Osteocyte (in vitro differentiated cells): ENCODE data around the gene EPHA3. TPM values are rescaled to one million over a fixed set of nuclear protein-coding genes. Genes with fewer than 3 reads are reported as not detected.

Source experiments
- DNase-seq: peaks from one replicate; pipeline ENCODE4 v3.0.0; 2021; ENCODE audit warnings: mixed read lengths; ENCODE audit not compliant: unreplicated experiment; ENCODE audit errors: extremely low spot score
- H3K27ac Mint-ChIP-seq: one replicate; pipeline ENCODE4 v1.8.0; 2021; ENCODE audit warnings: mild to moderate bottlenecking, mixed read lengths; ENCODE audit not compliant: unreplicated experiment
- H3K27me3 Mint-ChIP-seq: one replicate; pipeline ENCODE4 v1.8.0; 2021; ENCODE audit warnings: mixed read lengths; ENCODE audit not compliant: unreplicated experiment
- H3K36me3 Mint-ChIP-seq: one replicate; pipeline ENCODE4 v1.8.0; 2021; ENCODE audit warnings: mixed read lengths; ENCODE audit not compliant: unreplicated experiment
- H3K4me1 Mint-ChIP-seq: one replicate; pipeline ENCODE4 v1.8.0; 2021; ENCODE audit warnings: mixed read lengths; ENCODE audit not compliant: unreplicated experiment
- H3K4me3 Mint-ChIP-seq: one replicate; pipeline ENCODE4 v1.8.0; 2021; ENCODE audit warnings: mild to moderate bottlenecking, moderate library complexity, mixed read lengths; ENCODE audit not compliant: unreplicated experiment
- H3K9me3 Mint-ChIP-seq: one replicate; pipeline ENCODE4 v1.8.0; 2021; ENCODE audit warnings: mixed read lengths; ENCODE audit not compliant: unreplicated experiment
- total RNA-seq: library from RNA; stranded (reverse); gene quantifications from 2 replicates; pipeline ENCODE4 v1.2.1, GENCODE V29; 2021
- TF ChIP-seq, protein P1 (sequence below): fragments of 200-600 bp; sonication (generic); IDR thresholded peaks from 2 replicates; pipeline ENCODE4 v1.5.0; 2021; ENCODE audit warnings: antibody characterized with exemption, mild to moderate bottlenecking, moderate library complexity

Gene EPHA3
- total RNA-seq, 1 donor from 2014 or later = 0.94 TPM

DNA sequence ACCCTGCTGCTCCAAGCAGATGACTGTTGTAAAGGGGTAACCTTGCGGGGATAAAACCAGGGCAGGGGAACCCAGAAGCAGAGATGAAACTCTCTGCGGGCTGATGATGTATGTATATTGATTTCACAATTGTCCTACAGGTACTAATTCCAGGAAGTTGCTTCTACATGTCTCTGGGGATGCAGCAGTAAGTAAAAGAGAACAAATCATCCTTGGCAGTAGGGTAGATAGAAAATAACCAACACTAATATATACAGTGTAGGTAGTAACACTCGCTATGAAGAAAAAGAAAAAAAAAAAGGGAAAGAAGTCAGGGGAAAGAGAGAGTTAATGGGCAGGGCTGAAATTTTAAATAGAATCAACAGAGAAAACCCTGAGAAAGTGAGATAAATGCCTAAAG lies 50.2 kb downstream of the EPHA3 start:
- no peak overlapping the region for H3K4me3 Mint-ChIP-seq
- no peak overlapping the region for H3K27ac Mint-ChIP-seq
- TF ChIP-seq, protein P1, sequence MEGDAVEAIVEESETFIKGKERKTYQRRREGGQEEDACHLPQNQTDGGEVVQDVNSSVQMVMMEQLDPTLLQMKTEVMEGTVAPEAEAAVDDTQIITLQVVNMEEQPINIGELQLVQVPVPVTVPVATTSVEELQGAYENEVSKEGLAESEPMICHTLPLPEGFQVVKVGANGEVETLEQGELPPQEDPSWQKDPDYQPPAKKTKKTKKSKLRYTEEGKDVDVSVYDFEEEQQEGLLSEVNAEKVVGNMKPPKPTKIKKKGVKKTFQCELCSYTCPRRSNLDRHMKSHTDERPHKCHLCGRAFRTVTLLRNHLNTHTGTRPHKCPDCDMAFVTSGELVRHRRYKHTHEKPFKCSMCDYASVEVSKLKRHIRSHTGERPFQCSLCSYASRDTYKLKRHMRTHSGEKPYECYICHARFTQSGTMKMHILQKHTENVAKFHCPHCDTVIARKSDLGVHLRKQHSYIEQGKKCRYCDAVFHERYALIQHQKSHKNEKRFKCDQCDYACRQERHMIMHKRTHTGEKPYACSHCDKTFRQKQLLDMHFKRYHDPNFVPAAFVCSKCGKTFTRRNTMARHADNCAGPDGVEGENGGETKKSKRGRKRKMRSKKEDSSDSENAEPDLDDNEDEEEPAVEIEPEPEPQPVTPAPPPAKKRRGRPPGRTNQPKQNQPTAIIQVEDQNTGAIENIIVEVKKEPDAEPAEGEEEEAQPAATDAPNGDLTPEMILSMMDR = no peak
- DNase-seq = no peak
- H3K36me3 Mint-ChIP-seq = no peaks in the 10 kb centered on the region
- peaks cover 2% of the 10 kb centered on the region for H3K4me1 Mint-ChIP-seq
- H3K9me3 Mint-ChIP-seq = no peaks in the 10 kb centered on the region
- H3K27me3 Mint-ChIP-seq = peaks cover 32% of the 10 kb centered on the region

DNA sequence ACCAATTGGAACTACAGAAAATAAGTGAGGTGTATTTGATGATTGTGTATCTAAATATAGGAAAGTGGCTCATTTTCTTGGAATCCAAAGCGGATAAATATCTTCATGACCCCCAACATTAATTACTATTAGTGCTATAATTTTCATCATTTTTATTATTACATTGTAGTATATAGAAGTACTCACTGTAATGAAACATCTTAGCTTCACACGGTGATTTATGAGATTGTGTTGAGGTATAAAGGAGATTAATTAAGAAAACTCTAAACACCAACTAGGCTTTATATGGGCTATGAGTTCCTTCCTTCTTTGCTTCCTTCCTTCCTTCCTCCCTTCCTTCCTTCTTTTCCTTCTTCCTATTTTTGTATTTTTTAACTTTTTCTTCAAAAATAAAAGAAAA lies 52.2 kb downstream of the EPHA3 start:
- Mint-ChIP-seq H3K36me3 (no peaks in the 10 kb centered on the region), H3K4me1 (peaks cover 2% of the 10 kb centered on the region), H3K4me3 (no peak overlapping the region), H3K27me3 (peaks cover 26% of the 10 kb centered on the region), H3K9me3 (no peaks in the 10 kb centered on the region), H3K27ac (no peak overlapping the region)
- no peak for DNase-seq
- TF ChIP-seq, protein P1 = no peak

DNA sequence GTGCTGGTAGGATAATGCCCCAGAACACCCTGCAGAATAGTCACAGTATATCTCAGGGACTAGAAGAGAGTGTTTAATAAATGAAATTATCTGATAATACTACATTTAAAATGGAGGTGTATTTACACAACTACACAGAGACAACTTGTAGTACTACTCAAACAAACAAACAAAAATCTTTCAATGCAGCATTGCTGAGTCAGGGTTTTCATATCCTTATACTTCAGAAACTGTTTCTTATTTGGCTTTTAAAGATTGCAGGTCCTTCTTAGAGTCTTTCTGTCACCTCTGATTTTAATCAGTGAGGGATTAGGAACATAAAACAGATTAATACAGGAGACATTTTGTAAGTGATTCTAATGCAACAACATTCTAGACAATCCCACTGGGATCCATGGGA lies 57.4 kb downstream of the EPHA3 start:
- H3K36me3 Mint-ChIP-seq = no peaks in the 10 kb centered on the region
- no peak for DNase-seq
- peaks cover 30% of the 10 kb centered on the region for H3K27me3 Mint-ChIP-seq
- TF ChIP-seq, protein P1 = no peak
- no peaks in the 10 kb centered on the region for H3K4me1 Mint-ChIP-seq
- H3K27ac Mint-ChIP-seq = no peak overlapping the region
- H3K4me3 Mint-ChIP-seq = no peak overlapping the region
- H3K9me3 Mint-ChIP-seq = no peaks in the 10 kb centered on the region

DNA sequence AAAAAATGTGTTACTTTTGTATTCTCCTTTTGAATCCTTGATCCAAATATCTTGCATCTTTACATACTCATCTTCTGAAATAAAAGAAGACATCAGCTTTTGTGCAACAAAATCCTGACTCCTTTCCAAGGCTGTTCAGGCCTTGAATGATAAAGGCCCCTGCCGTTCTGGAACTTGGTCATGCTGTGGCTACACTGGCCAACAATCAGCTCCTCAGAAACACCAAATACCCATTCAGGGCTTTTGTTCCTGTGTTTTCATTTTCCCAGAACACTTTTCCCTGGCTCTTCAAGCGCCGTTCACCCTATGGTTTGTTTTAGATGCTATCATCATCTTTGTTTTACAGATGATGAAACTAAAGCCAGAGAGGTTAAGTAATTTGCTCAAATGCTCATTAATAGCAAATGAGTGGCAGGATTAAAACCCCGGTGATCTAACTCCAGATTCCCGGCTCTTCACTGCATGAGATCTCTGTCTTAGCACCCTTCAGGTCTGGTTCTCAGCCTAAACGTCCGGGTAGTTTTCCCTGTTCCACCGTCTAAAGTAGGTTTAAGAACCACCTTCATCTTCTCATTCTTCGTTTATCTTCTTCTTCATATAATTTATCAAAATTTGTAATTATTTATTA lies 58.3 kb downstream of the EPHA3 start:
- no peak for DNase-seq
- Mint-ChIP-seq H3K27ac (no peak overlapping the region), H3K36me3 (no peaks in the 10 kb centered on the region), H3K4me3 (no peak overlapping the region), H3K27me3 (peaks cover 33% of the 10 kb centered on the region), H3K9me3 (no peaks in the 10 kb centered on the region), H3K4me1 (no peaks in the 10 kb centered on the region)
- TF ChIP-seq, protein P1 = no peak

DNA sequence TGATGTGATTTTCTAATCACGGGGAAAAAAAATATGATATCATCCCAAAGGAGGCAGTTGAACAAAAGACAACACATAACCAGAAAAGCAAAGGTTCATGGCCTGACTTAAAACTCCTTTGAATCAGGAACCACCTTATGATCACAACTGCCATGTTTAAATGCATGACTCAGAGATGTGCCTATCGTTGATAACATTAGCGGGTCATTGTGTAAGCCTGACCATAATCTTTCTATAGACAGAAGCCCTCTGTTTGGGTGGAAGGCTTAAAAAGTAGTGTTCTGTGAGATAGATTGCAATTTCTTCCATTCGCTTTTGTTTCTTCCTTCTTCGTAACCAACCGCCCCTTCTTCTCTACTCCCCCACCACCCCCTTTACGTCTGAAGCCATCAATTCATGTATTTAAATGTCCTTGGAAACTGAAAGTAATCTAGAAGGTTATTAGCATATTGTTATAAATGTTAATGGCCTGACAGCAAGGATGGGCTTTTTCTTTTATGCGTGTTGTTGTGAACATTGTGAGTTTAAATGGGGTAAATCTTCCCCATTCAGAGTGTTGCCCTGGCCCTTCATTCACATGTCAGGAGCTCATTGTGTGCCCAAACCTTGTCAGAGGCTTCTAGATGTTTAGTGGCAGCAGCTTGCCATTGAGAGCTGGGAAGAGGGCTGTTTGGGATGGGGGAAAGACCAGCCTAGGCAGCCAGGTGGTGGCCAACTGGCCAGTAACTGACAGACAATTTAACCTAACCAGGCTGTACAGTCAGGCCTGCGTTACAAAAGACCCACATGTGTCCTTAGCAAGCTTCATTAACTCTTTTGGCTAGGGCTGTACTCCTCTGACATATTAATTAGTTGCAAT lies 64.5 kb downstream of the EPHA3 start:
- Mint-ChIP-seq H3K27ac (no peak overlapping the region), H3K4me3 (no peak overlapping the region), H3K9me3 (no peaks in the 10 kb centered on the region), H3K27me3 (peaks cover 11% of the 10 kb centered on the region), H3K4me1 (peaks cover 11% of the 10 kb centered on the region), H3K36me3 (no peaks in the 10 kb centered on the region)
- DNase-seq = no peak
- TF ChIP-seq, protein P1 = no peak
